ENCODE measurements around the gene TEKT3. TPM values are rescaled to one million over a fixed set of nuclear protein-coding genes. Genes with fewer than 3 reads are reported as not detected.

TEKT3 gene
- total and polyA plus RNA-seq, 9 of the 15 experiments (the other 6 are each of a cell fraction or from before 2014, with no cell fraction given) = not detected

GRCh38 chr17:15371376-15372130, 30.2 kb upstream of the TEKT3 start:
- FAIRE-seq (no peak), ATAC-seq (no peak), DNase-seq (ENCODE audit: extremely low read depth in 1 of 4, low spot score in 3 of 4) (no peak)
- peaks cover 0 to 8% of the 10 kb centered on the region in 2 experiments; a peak in 2 of 5 replicates for H3K27me3 ChIP-seq (ENCODE audit: control insufficient read depth in 2 of 2, insufficient read depth in 2 of 2, low read length in 2 of 2)
- WGBS (ENCODE audit: insufficient coverage, low coverage, missing lambda C conversion rate) = 6% methylated on average over 8 of the region's 9 CpGs
- CTCF ChIA-PET (ENCODE audit: low intra/inter-chr PET ratio) = no interaction called here
- H3K9ac ChIP-seq (ENCODE audit: insufficient read depth in 1 of 2, low read depth in 2 of 2, low read length in 2 of 2) = no peak overlapping the region
- H3K9me3 ChIP-seq (replicated peaks; ENCODE audit: control insufficient read depth, insufficient read depth, low read depth, low read length) = no peaks in the 10 kb centered on the region
- H3K4me1 ChIP-seq (replicated peaks in 1 of 2; ENCODE audit: control insufficient read depth in 2 of 2, insufficient read depth in 2 of 2, low read length in 2 of 2) = no peaks in the 10 kb centered on the region
- H3K79me2 ChIP-seq (ENCODE audit: control insufficient read depth, insufficient read depth, low read length) = no peaks in the 10 kb centered on the region
- TF ChIP-seq BRD4 (IDR thresholded peaks at IDR 0.05) (no peak), CREM (IDR thresholded peaks at IDR 0.05; ENCODE audit: low read depth) (0 out of 2 replicates have a peak, but pooled peaks have one; percentile 15)
- TF ChIP-seq, protein P1, sequence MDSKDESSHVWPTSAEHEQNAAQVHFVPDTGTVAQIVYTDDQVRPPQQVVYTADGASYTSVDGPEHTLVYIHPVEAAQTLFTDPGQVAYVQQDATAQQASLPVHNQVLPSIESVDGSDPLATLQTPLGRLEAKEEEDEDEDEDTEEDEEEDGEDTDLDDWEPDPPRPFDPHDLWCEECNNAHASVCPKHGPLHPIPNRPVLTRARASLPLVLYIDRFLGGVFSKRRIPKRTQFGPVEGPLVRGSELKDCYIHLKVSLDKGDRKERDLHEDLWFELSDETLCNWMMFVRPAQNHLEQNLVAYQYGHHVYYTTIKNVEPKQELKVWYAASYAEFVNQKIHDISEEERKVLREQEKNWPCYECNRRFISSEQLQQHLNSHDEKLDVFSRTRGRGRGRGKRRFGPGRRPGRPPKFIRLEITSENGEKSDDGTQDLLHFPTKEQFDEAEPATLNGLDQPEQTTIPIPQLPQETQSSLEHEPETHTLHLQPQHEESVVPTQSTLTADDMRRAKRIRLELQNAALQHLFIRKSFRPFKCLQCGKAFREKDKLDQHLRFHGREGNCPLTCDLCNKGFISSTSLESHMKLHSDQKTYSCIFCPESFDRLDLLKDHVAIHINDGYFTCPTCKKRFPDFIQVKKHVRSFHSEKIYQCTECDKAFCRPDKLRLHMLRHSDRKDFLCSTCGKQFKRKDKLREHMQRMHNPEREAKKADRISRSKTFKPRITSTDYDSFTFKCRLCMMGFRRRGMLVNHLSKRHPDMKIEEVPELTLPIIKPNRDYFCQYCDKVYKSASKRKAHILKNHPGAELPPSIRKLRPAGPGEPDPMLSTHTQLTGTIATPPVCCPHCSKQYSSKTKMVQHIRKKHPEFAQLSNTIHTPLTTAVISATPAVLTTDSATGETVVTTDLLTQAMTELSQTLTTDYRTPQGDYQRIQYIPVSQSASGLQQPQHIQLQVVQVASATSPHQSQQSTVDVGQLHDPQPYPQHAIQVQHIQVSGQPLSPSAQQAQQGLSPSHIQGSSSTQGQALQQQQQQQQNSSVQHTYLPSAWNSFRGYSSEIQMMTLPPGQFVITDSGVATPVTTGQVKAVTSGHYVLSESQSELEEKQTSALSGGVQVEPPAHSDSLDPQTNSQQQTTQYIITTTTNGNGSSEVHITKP (IDR thresholded peaks at IDR 0.05; ENCODE audit: partially characterized antibody) = peak; percentile 92
- H3K36me3 ChIP-seq (ENCODE audit: control insufficient read depth, insufficient read depth, low read length) = no peaks in the 10 kb centered on the region
- no peak overlapping the region for H2AFZ ChIP-seq (ENCODE audit: low read depth, low read length)
- H3K27ac ChIP-seq (ENCODE audit: extremely low read depth, low read depth, low read length) = no peak overlapping the region
- no TSS peak for BruUV-seq (replicated peaks)
- H3K4me2 ChIP-seq (ENCODE audit: insufficient read depth, low read length) = no peak overlapping the region
- intact Hi-C loops (cut with micrococcal nuclease) = no loop called here
- H4K20me1 ChIP-seq (replicated peaks; ENCODE audit: control insufficient read depth, insufficient read depth, low read length) = no peaks in the 10 kb centered on the region
- POLR2A ChIA-PET = no interaction called here
- no peak overlapping the region for H3K4me3 ChIP-seq
- in situ Hi-C loops (cut with MboI) = no loop called here
- no peaks in the 10 kb centered on the region for H3K9me1 ChIP-seq (ENCODE audit: control insufficient read depth, insufficient read depth, low read length)

All from K562 (cell line).